Activated CD4-positive, alpha-beta T cell treated with anti-CD3 and anti-CD28 coated beads, Interleukin-2, amount 50 U/mL, for 48 hours (primary cell): ENCODE data around the gene GJA8.
"Not testable (repeated sequence)": the region's sequence is repeated elsewhere in the genome, so short reads cannot be mapped to it uniquely, and the experiment has no call there.

Experiments
- DNase-seq, 2 experiments: peaks; one replicate each; pipeline ENCODE4 v3.0.0-alpha.2; 2020

Gene GJA8

GRCh38 chr1:147928236-147929132 lies 25.9 kb downstream of the GJA8 start, which contains the start of gene GPR89B:
GPR89B (plus strand) TSS chr1:147928420; CDS start chr1:147928537, 117 bp downstream.
- DNase-seq = peak; percentile 89 to 90

- DNase-seq = not testable (repeated sequence)
These were observed 28.5 kb downstream of the GJA8 start for GRCh38 chr1:147931137-147931536.

GRCh38 chr1:147935296-147935695 lies 32.7 kb downstream of the GJA8 start:
- not testable (repeated sequence) for DNase-seq

GRCh38 chr1:147940456-147940855 lies 37.9 kb downstream of the GJA8 start:
- not testable (repeated sequence) for DNase-seq

- not testable (repeated sequence) for DNase-seq
These were observed 40.0 kb downstream of the GJA8 start for GRCh38 chr1:147942563-147942962.

GRCh38 chr1:147949517-147949916 lies 46.9 kb downstream of the GJA8 start:
- not testable (repeated sequence) for DNase-seq
